ENCODE data around the gene GRK4.

- TF ChIP-seq, protein P1, sequence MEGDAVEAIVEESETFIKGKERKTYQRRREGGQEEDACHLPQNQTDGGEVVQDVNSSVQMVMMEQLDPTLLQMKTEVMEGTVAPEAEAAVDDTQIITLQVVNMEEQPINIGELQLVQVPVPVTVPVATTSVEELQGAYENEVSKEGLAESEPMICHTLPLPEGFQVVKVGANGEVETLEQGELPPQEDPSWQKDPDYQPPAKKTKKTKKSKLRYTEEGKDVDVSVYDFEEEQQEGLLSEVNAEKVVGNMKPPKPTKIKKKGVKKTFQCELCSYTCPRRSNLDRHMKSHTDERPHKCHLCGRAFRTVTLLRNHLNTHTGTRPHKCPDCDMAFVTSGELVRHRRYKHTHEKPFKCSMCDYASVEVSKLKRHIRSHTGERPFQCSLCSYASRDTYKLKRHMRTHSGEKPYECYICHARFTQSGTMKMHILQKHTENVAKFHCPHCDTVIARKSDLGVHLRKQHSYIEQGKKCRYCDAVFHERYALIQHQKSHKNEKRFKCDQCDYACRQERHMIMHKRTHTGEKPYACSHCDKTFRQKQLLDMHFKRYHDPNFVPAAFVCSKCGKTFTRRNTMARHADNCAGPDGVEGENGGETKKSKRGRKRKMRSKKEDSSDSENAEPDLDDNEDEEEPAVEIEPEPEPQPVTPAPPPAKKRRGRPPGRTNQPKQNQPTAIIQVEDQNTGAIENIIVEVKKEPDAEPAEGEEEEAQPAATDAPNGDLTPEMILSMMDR (IDR thresholded peaks at IDR 0.05) = no peak
- no peak for TF ChIP-seq POLR2AphosphoS5 (IDR thresholded peaks at IDR 0.05)
Observed at GRCh38 chr4:3036131-3036952, 73.0 kb downstream of the GRK4 start.
